Measurements from ENCODE around the gene SEC61A1. TPM values are rescaled to one million over a fixed set of nuclear protein-coding genes. Genes with fewer than 3 reads are reported as not detected.

Gene SEC61A1
- total and polyA plus RNA-seq, 5 donors from 2014 or later, result 112 to 127 (median 125) TPM

- no peaks in the 10 kb centered on the region for H3K9me3 ChIP-seq (ENCODE audit: control insufficient read depth in 2 of 2, low read length in 2 of 2)
- Mint-ChIP-seq H3K27ac (peak overlapping the region in 1 of 3 donors; percentile 36), H3K4me3 (peak overlapping the region; percentile 71 to 80 (median 76)), H3K9me3 (no peaks in the 10 kb centered on the region), H3K36me3 (peaks cover 29% of the 10 kb centered on the region), H3K27me3 (peaks cover 8% of the 10 kb centered on the region), H3K4me1 (peaks cover 0 to 20% (median 4%) of the 10 kb centered on the region in 4 donors)
- ATAC-seq (ENCODE audit: low read depth in 2 of 2) (peak; percentile 80 to 89), DNase-seq (peak; percentile 77 to 81 (median 80))
- no peaks in the 10 kb centered on the region for H3K27me3 ChIP-seq (ENCODE audit: control insufficient read depth, insufficient read depth, low read length)
- H3K27ac ChIP-seq (ENCODE audit: insufficient read depth, low read length, poor library complexity, severe bottlenecking), result no peak overlapping the region
- peaks cover 22% of the 10 kb centered on the region for H3K4me1 ChIP-seq (ENCODE audit: control insufficient read depth, insufficient read depth, low read length, poor library complexity, severe bottlenecking)
- H3K36me3 ChIP-seq (ENCODE audit: control insufficient read depth, insufficient read depth, low read length), result peaks cover 33% of the 10 kb centered on the region
- no peak overlapping the region for H3K4me3 ChIP-seq (ENCODE audit: low read depth, low read length)
Measured at GRCh38 chr3:128075522-128076482, 23.6 kb downstream of the SEC61A1 start.

- Mint-ChIP-seq H3K4me1 (peaks cover 0 to 20% (median 4%) of the 10 kb centered on the region in 4 donors), H3K36me3 (peaks cover 37% of the 10 kb centered on the region), H3K27ac (no peak overlapping the region), H3K27me3 (peaks cover 8% of the 10 kb centered on the region), H3K9me3 (no peaks in the 10 kb centered on the region), H3K4me3 (peak overlapping the region; percentile 32 to 80 (median 60))
- no peak overlapping the region for H3K4me3 ChIP-seq (ENCODE audit: low read depth, low read length)
- H3K27me3 ChIP-seq (ENCODE audit: control insufficient read depth, insufficient read depth, low read length), result no peaks in the 10 kb centered on the region
- peak; percentile 30 to 45 (median 42) for DNase-seq
- peaks cover 33% of the 10 kb centered on the region for H3K36me3 ChIP-seq (ENCODE audit: control insufficient read depth, insufficient read depth, low read length)
- peaks cover 22% of the 10 kb centered on the region for H3K4me1 ChIP-seq (ENCODE audit: control insufficient read depth, insufficient read depth, low read length, poor library complexity, severe bottlenecking)
- H3K27ac ChIP-seq (ENCODE audit: insufficient read depth, low read length, poor library complexity, severe bottlenecking), result no peak overlapping the region
- no peaks in the 10 kb centered on the region for H3K9me3 ChIP-seq (ENCODE audit: control insufficient read depth in 2 of 2, low read length in 2 of 2)
- ATAC-seq (ENCODE audit: low read depth in 2 of 2), result peak; percentile 19 to 20
Measured at GRCh38 chr3:128076483-128077201, 24.4 kb downstream of the SEC61A1 start.

- H3K36me3 ChIP-seq (ENCODE audit: control insufficient read depth, insufficient read depth, low read length), result peaks cover 35% of the 10 kb centered on the region
- Mint-ChIP-seq H3K4me1 (peaks cover 0 to 20% (median 4%) of the 10 kb centered on the region in 4 donors), H3K27ac (peak overlapping the region in 1 of 3 donors; percentile 17), H3K4me3 (peak overlapping the region; percentile 36 to 84 (median 62)), H3K27me3 (peaks cover 8% of the 10 kb centered on the region), H3K36me3 (peaks cover 43% of the 10 kb centered on the region), H3K9me3 (no peaks in the 10 kb centered on the region)
- ATAC-seq (ENCODE audit: low read depth in 2 of 2), result no peak
- DNase-seq, result no peak
- peaks cover 22% of the 10 kb centered on the region for H3K4me1 ChIP-seq (ENCODE audit: control insufficient read depth, insufficient read depth, low read length, poor library complexity, severe bottlenecking)
- H3K9me3 ChIP-seq (ENCODE audit: control insufficient read depth in 2 of 2, low read length in 2 of 2), result no peaks in the 10 kb centered on the region
- no peak overlapping the region for H3K27ac ChIP-seq (ENCODE audit: insufficient read depth, low read length, poor library complexity, severe bottlenecking)
- no peak overlapping the region for H3K4me3 ChIP-seq (ENCODE audit: low read depth, low read length)
- no peaks in the 10 kb centered on the region for H3K27me3 ChIP-seq (ENCODE audit: control insufficient read depth, insufficient read depth, low read length)
Measured at GRCh38 chr3:128077202-128077624, 25.0 kb downstream of the SEC61A1 start.

DNA sequence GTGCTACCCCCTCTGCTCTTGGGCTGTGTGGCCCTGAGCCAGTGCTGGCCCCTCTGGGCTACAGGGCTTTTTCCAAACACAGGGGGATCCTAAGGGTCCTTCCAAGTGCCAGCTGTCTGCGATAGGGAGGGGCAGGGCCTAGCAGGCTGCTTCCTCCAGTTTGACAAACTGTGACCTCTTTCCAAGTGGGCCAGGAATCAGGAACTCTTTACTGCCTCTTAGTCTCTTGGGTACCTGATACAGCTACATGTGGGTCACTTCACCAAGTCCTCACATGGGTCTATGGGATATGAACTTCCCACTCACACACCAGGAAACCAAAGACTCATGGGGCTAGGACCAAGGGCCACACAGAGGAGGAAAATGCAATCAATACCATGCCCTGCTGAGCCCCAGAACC is 25.4 kb downstream of the SEC61A1 start:
- Mint-ChIP-seq H3K27ac (peak overlapping the region in 1 of 3 donors; percentile 17), H3K9me3 (no peaks in the 10 kb centered on the region), H3K4me3 (peak overlapping the region; percentile 14 to 71 (median 45)), H3K27me3 (peaks cover 8% of the 10 kb centered on the region), H3K36me3 (peaks cover 47% of the 10 kb centered on the region), H3K4me1 (peaks cover 0 to 20% (median 4%) of the 10 kb centered on the region in 4 donors)
- H3K4me3 ChIP-seq (ENCODE audit: low read depth, low read length), result no peak overlapping the region
- ATAC-seq (ENCODE audit: low read depth in 2 of 2) (no peak), DNase-seq (no peak)
- no peaks in the 10 kb centered on the region for H3K9me3 ChIP-seq (ENCODE audit: control insufficient read depth in 2 of 2, low read length in 2 of 2)
- H3K27me3 ChIP-seq (ENCODE audit: control insufficient read depth, insufficient read depth, low read length), result no peaks in the 10 kb centered on the region
- H3K36me3 ChIP-seq (ENCODE audit: control insufficient read depth, insufficient read depth, low read length), result peaks cover 37% of the 10 kb centered on the region
- H3K27ac ChIP-seq (ENCODE audit: insufficient read depth, low read length, poor library complexity, severe bottlenecking), result no peak overlapping the region
- H3K4me1 ChIP-seq (ENCODE audit: control insufficient read depth, insufficient read depth, low read length, poor library complexity, severe bottlenecking), result peaks cover 22% of the 10 kb centered on the region

DNA sequence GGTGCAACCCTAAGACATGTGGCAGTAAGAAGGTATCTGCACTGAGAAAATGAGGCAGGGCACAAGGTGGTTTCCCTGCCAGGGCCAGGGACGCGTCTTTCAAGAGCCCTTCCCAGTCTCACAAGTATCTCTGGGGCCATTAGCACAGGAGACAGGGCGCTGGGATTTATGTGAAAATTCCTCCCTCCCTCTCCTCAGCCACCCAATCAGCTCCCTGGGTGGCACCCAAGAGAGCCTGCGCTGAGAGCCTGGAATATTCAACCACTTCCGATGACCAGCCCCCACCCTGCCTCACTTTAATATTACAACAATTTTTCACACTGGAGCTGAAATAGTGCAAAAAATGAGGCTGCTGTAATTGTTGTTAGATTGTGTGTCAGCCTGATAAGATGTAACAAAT is 26.1 kb downstream of the SEC61A1 start:
- Histone ChIP-seq H3K36me3 (ENCODE audit: control insufficient read depth, insufficient read depth, low read length) (peaks cover 44% of the 10 kb centered on the region), H3K9me3 (ENCODE audit: control insufficient read depth in 2 of 2, low read length in 2 of 2) (no peaks in the 10 kb centered on the region), H3K4me3 (ENCODE audit: low read depth, low read length) (no peak overlapping the region), H3K27ac (ENCODE audit: insufficient read depth, low read length, poor library complexity, severe bottlenecking) (no peak overlapping the region), H3K27me3 (ENCODE audit: control insufficient read depth, insufficient read depth, low read length) (no peaks in the 10 kb centered on the region), H3K4me1 (ENCODE audit: control insufficient read depth, insufficient read depth, low read length, poor library complexity, severe bottlenecking) (peaks cover 22% of the 10 kb centered on the region)
- Mint-ChIP-seq H3K27ac (peak overlapping the region in 2 of 3 donors; percentile 17 to 25), H3K4me1 (peaks cover 0 to 20% (median 4%) of the 10 kb centered on the region in 4 donors), H3K9me3 (no peaks in the 10 kb centered on the region), H3K27me3 (peaks cover 8% of the 10 kb centered on the region), H3K36me3 (peaks cover 53% of the 10 kb centered on the region), H3K4me3 (peak overlapping the region in 2 of 4 donors; percentile 37 to 71)
- no peak for DNase-seq
- ATAC-seq (ENCODE audit: low read depth in 2 of 2), result no peak

GRCh38 chr3:128078875-128079274 is 26.6 kb downstream of the SEC61A1 start:
- no peaks in the 10 kb centered on the region for H3K9me3 Mint-ChIP-seq
- no peak overlapping the region for H3K27ac ChIP-seq (ENCODE audit: insufficient read depth, low read length, poor library complexity, severe bottlenecking)
- no peak for DNase-seq
- no peaks in the 10 kb centered on the region for H3K27me3 ChIP-seq (ENCODE audit: control insufficient read depth, insufficient read depth, low read length)
- no peak for ATAC-seq (ENCODE audit: low read depth in 2 of 2)
- H3K27me3 Mint-ChIP-seq, result peaks cover 8% of the 10 kb centered on the region
- peaks cover 48% of the 10 kb centered on the region for H3K36me3 ChIP-seq (ENCODE audit: control insufficient read depth, insufficient read depth, low read length)
- peaks cover 0 to 20% (median 2%) of the 10 kb centered on the region in 4 donors for H3K4me1 Mint-ChIP-seq
- no peak overlapping the region for H3K4me3 ChIP-seq (ENCODE audit: low read depth, low read length)
- H3K36me3 Mint-ChIP-seq, result peaks cover 53% of the 10 kb centered on the region
- peaks cover 22% of the 10 kb centered on the region for H3K4me1 ChIP-seq (ENCODE audit: control insufficient read depth, insufficient read depth, low read length, poor library complexity, severe bottlenecking)
- H3K9me3 ChIP-seq (ENCODE audit: control insufficient read depth in 2 of 2, low read length in 2 of 2), result no peaks in the 10 kb centered on the region
- H3K4me3 Mint-ChIP-seq, result peak overlapping the region in 2 of 4 donors; percentile 37 to 38
- H3K27ac Mint-ChIP-seq, result no peak overlapping the region

DNA sequence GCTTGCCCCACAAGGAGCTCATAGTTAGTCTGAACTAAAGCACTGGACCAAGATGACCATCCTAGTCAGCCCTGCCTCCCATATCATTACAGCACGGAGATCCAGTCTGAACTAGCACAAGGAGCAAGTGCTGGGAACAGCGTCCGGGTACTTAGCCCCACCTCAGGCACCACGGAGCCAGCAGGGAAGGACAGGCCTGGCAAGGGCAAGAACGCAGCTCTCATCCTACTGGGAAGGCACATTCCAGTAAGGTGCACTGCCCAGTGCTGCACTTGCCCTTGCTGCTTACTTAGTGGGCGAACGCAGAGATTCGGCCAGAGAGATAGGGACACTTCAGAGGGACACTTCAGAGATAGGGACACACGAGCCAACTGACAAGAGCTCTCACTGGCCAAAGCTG is 27.6 kb downstream of the SEC61A1 start:
- peaks cover 8% of the 10 kb centered on the region for H3K27me3 Mint-ChIP-seq
- no peak for DNase-seq
- peaks cover 60% of the 10 kb centered on the region for H3K36me3 Mint-ChIP-seq
- no peak overlapping the region for H3K4me3 ChIP-seq (ENCODE audit: low read depth, low read length)
- H3K27me3 ChIP-seq (ENCODE audit: control insufficient read depth, insufficient read depth, low read length), result no peaks in the 10 kb centered on the region
- H3K36me3 ChIP-seq (ENCODE audit: control insufficient read depth, insufficient read depth, low read length), result peaks cover 57% of the 10 kb centered on the region
- H3K9me3 ChIP-seq (ENCODE audit: control insufficient read depth in 2 of 2, low read length in 2 of 2), result no peaks in the 10 kb centered on the region
- peaks cover 22% of the 10 kb centered on the region for H3K4me1 ChIP-seq (ENCODE audit: control insufficient read depth, insufficient read depth, low read length, poor library complexity, severe bottlenecking)
- H3K27ac Mint-ChIP-seq, result no peak overlapping the region
- H3K4me3 Mint-ChIP-seq, result peak overlapping the region in 1 of 4 donors; percentile 21
- H3K4me1 Mint-ChIP-seq, result peaks cover 0 to 19% (median under 1%) of the 10 kb centered on the region in 4 donors
- no peaks in the 10 kb centered on the region for H3K9me3 Mint-ChIP-seq
- ATAC-seq (ENCODE audit: low read depth in 2 of 2), result no peak
- H3K27ac ChIP-seq (ENCODE audit: insufficient read depth, low read length, poor library complexity, severe bottlenecking), result no peak overlapping the region
